Ovary (tissue), 3 donors: ENCODE measurements around the gene GABBR2.

Experiments used
- EP300 ChIP-seq: sonication (generic); formaldehyde crosslinking; IDR thresholded peaks from one replicate; pipeline ENCODE4 v1.6.1; 2017; ENCODE audit warnings: antibody characterized with exemption
- TF ChIP-seq, protein P1 (sequence below), 3 donors: fragments of 450-650 bp in 2 of 3; fragments of 200-600 bp in 1 of 3; IDR thresholded peaks; one replicate each; pipeline versions ENCODE4 v1.5.1 to v1.8.0; 2016 to 2022; ENCODE audit warnings: antibody characterized with exemption in 3 of 3, mild to moderate bottlenecking in 1 of 3
- donor health status: DM: no; HTN: no; CAD: no.

- TF ChIP-seq, protein P1, sequence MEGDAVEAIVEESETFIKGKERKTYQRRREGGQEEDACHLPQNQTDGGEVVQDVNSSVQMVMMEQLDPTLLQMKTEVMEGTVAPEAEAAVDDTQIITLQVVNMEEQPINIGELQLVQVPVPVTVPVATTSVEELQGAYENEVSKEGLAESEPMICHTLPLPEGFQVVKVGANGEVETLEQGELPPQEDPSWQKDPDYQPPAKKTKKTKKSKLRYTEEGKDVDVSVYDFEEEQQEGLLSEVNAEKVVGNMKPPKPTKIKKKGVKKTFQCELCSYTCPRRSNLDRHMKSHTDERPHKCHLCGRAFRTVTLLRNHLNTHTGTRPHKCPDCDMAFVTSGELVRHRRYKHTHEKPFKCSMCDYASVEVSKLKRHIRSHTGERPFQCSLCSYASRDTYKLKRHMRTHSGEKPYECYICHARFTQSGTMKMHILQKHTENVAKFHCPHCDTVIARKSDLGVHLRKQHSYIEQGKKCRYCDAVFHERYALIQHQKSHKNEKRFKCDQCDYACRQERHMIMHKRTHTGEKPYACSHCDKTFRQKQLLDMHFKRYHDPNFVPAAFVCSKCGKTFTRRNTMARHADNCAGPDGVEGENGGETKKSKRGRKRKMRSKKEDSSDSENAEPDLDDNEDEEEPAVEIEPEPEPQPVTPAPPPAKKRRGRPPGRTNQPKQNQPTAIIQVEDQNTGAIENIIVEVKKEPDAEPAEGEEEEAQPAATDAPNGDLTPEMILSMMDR (IDR thresholded peaks at IDR 0.05): no peak
- TF ChIP-seq EP300: no peak
Measured at GRCh38 chr9:98625728-98626127, 83.0 kb downstream of the GABBR2 start.
